OCI-LY1 (cell line): ENCODE results near the gene UNC119B.

ENCODE experiments used
- H2AFZ ChIP-seq: fragments of 200-600 bp; sonication (generic), shearing (Covaris generic); 2 replicates; pipeline ENCODE4 v1.6.0; 2014; ENCODE audit warnings: antibody characterized with exemption, mild to moderate bottlenecking, low read length
- H3F3A ChIP-seq: fragments of 200-600 bp; sonication (generic), shearing (Covaris generic); 2 replicates; pipeline ENCODE4 v1.6.0; 2014; ENCODE audit warnings: mild to moderate bottlenecking, antibody characterized with exemption, low read length, moderate library complexity; ENCODE audit not compliant: insufficient read depth
- H3K27ac ChIP-seq: fragments of 200-600 bp; sonication (generic); 2 replicates; pipeline ENCODE4 v1.5.1; 2014; ENCODE audit warnings: low read length, mixed run types, mild to moderate bottlenecking, low read depth; ENCODE audit not compliant: poor library complexity, severe bottlenecking
- H3K27me3 ChIP-seq: fragments of 200-600 bp; sonication (generic); 2 replicates; pipeline ENCODE4 v1.6.0; 2014; ENCODE audit warnings: antibody characterized with exemption, mild to moderate bottlenecking, low read length, moderate library complexity; ENCODE audit not compliant: insufficient read depth
- H3K36me3 ChIP-seq: fragments of 200-600 bp; sonication (generic); 2 replicates; pipeline ENCODE4 v1.6.1; 2014; ENCODE audit warnings: mild to moderate bottlenecking, antibody characterized with exemption, low read length, moderate library complexity, mixed read lengths; ENCODE audit not compliant: insufficient read depth
- H3K4me1 ChIP-seq: fragments of 200-600 bp; sonication (generic); 2 replicates; pipeline ENCODE4 v1.5.1; 2014; ENCODE audit warnings: mild to moderate bottlenecking, low read length, moderate library complexity; ENCODE audit not compliant: insufficient read depth, severe bottlenecking
- H3K4me2 ChIP-seq: fragments of 200-600 bp; sonication (generic), shearing (Covaris generic); 2 replicates; pipeline ENCODE4 v1.6.1; 2014; ENCODE audit warnings: low read length
- H3K4me3 ChIP-seq: fragments of 200-600 bp; sonication (generic); 2 replicates; pipeline ENCODE4 v1.5.1; 2014; ENCODE audit warnings: low read length, low read depth, mild to moderate bottlenecking, mixed read lengths; ENCODE audit not compliant: poor library complexity, severe bottlenecking
- H3K79me2 ChIP-seq: fragments of 200-600 bp; shearing (Covaris generic); 2 replicates; pipeline ENCODE4 v1.6.1; 2016; ENCODE audit warnings: mixed run types, low read length, mixed read lengths; ENCODE audit not compliant: insufficient read depth
- H3K9ac ChIP-seq: fragments of 200-600 bp; sonication (generic), shearing (Covaris generic); 2 replicates; pipeline ENCODE4 v1.6.1; 2014; ENCODE audit warnings: mild to moderate bottlenecking, low read length, mixed read lengths
- H3K9me2 ChIP-seq: fragments of 200-600 bp; sonication (generic), shearing (Covaris generic); 2 replicates; pipeline ENCODE4 v1.6.1; 2014; ENCODE audit warnings: low read depth, mild to moderate bottlenecking, low read length, mixed read lengths
- H3K9me3 ChIP-seq: fragments of 200-600 bp; shearing (Covaris generic); 2 replicates; pipeline ENCODE4 v1.6.1; 2014; ENCODE audit warnings: low read length, mixed read lengths
- H4K20me1 ChIP-seq: fragments of 200-600 bp; sonication (generic), shearing (Covaris generic); 2 replicates; pipeline ENCODE4 v1.6.0; 2016; ENCODE audit warnings: mild to moderate bottlenecking, low read length; ENCODE audit not compliant: insufficient read depth
- EZH2 ChIP-seq: fragments of 200-600 bp; sonication (generic), shearing (Covaris generic); IDR thresholded peaks from 2 replicates; pipeline ENCODE4 v1.8.0; 2017; ENCODE audit warnings: borderline replicate concordance, mixed run types, mild to moderate bottlenecking, antibody characterized with exemption, low read length, moderate library complexity, mixed read lengths
- TF ChIP-seq, protein P1 (sequence below): fragments of 200-600 bp; sonication (generic), shearing (Covaris generic); IDR thresholded peaks from 2 replicates; pipeline ENCODE4 v1.5.1; 2017; ENCODE audit warnings: mild to moderate bottlenecking, antibody characterized with exemption, low read length, moderate library complexity, mixed read lengths

UNC119B gene

DNA sequence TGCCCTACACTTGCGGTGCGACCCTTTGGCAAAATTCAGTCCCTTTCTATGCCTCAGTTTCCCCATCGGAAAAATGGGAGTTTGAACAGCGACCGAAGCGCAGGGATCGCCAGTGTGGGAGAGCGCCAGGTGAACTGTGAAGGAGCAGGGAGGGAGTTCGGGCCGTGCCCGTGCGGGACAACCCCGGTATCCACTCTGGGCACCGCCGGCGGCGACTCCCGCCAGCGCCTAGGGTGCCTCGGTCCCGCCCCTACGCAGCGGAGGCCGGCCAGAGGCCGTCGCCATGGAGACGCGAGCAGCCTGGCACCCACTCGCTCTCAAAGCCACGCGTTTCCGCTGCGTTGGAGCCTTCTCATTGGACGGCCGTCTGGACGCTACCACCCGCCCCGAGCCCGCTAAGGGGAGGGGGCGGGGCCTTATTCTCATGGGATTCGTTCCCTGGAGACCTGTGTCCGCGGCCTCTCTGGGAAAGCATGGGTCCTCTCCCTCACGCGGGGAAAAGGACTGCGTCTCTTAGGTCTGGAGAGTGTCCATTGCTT lies 24.0 kb upstream of the UNC119B start:
- Histone ChIP-seq H3K9me2 (no peaks in the 10 kb centered on the region), H3K4me3 (peak overlapping the region; percentile 72), H2AFZ (peak overlapping the region; percentile 53; the same call in 1 of the 2 replicates), H4K20me1 (no peaks in the 10 kb centered on the region), H3K4me1 (peaks cover 35% of the 10 kb centered on the region), H3K36me3 (no peaks in the 10 kb centered on the region), H3K27ac (peak overlapping the region; percentile 89), H3K79me2 (peaks cover 39% of the 10 kb centered on the region), H3K4me2 (peak overlapping the region; percentile 80), H3F3A (0 out of 2 replicates have a peak, but pooled peaks cover 4% of the 10 kb centered on the region), H3K27me3 (no peaks in the 10 kb centered on the region), H3K9me3 (no peaks in the 10 kb centered on the region), H3K9ac (peak overlapping the region; percentile 69)
- no peak for TF ChIP-seq EZH2
- TF ChIP-seq, protein P1, sequence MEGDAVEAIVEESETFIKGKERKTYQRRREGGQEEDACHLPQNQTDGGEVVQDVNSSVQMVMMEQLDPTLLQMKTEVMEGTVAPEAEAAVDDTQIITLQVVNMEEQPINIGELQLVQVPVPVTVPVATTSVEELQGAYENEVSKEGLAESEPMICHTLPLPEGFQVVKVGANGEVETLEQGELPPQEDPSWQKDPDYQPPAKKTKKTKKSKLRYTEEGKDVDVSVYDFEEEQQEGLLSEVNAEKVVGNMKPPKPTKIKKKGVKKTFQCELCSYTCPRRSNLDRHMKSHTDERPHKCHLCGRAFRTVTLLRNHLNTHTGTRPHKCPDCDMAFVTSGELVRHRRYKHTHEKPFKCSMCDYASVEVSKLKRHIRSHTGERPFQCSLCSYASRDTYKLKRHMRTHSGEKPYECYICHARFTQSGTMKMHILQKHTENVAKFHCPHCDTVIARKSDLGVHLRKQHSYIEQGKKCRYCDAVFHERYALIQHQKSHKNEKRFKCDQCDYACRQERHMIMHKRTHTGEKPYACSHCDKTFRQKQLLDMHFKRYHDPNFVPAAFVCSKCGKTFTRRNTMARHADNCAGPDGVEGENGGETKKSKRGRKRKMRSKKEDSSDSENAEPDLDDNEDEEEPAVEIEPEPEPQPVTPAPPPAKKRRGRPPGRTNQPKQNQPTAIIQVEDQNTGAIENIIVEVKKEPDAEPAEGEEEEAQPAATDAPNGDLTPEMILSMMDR, result no peak

DNA sequence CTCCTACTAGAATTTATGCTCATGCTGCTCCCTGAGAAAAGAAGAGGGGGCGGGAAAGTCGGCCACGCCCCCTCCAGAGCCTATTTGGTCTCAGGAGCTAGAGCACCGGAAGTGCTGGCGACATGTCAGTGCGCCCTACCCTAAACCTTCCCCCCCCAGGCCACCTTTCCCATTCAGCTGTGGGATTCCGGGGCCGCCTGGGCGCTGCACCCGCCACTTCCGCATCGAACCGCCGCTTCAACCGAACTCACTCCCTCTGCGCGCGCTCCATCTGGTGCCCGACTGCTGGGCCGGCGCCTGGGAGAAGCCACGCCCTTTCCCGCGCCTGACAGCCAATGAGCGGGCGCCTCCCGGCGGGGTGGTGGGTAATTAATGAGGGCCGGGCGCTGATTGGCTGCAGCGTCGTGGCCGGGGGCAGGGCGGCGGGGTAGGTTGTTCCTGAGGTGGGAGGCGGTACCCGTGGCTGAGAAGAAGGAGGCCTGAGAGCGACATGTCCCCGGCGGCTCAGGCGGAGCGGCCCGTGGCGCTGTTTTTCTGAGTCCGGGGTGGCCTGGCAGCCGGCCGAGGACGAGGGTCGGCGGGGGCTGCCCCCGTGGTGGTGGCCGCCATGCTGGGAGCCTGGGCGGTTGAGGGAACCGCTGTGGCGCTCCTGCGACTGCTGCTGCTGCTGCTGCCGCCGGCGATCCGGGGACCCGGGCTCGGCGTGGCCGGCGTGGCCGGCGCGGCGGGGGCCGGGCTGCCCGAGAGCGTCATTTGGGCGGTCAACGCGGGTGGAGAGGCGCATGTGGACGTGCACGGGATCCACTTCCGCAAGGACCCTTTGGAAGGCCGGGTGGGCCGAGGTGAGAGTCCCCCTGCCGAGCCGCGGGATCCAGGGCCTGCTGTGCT lies 23.3 kb upstream of the UNC119B start, which contains the start of gene MLEC:
MLEC (plus strand) TSS at position 460 of the 888 bp plus-strand sequence; CDS start at position 608, 148 bp downstream.
- H4K20me1 ChIP-seq, result no peaks in the 10 kb centered on the region
- no peaks in the 10 kb centered on the region for H3K9me2 ChIP-seq
- H3K4me1 ChIP-seq, result peaks cover 35% of the 10 kb centered on the region
- H3K9me3 ChIP-seq, result no peaks in the 10 kb centered on the region
- no peaks in the 10 kb centered on the region for H3K27me3 ChIP-seq
- peak within 1 kb of the TSS; percentile 74 for H3K9ac ChIP-seq
- TF ChIP-seq EZH2, result no peak
- TF ChIP-seq, protein P1, result no peak; the same call in 1 of the 2 replicates
- H2AFZ ChIP-seq, result peak within 1 kb of the TSS; percentile 53; the same call in 1 of the 2 replicates
- H3K36me3 ChIP-seq, result no peaks in the 10 kb centered on the region
- peaks cover 45% of the 10 kb centered on the region for H3K79me2 ChIP-seq
- 0 out of 2 replicates have a peak, but pooled peaks cover 4% of the 10 kb centered on the region for H3F3A ChIP-seq
- H3K27ac ChIP-seq, result peak within 1 kb of the TSS; percentile 89
- peak within 1 kb of the TSS; percentile 72 for H3K4me3 ChIP-seq
- H3K4me2 ChIP-seq, result peak within 1 kb of the TSS; percentile 90

DNA sequence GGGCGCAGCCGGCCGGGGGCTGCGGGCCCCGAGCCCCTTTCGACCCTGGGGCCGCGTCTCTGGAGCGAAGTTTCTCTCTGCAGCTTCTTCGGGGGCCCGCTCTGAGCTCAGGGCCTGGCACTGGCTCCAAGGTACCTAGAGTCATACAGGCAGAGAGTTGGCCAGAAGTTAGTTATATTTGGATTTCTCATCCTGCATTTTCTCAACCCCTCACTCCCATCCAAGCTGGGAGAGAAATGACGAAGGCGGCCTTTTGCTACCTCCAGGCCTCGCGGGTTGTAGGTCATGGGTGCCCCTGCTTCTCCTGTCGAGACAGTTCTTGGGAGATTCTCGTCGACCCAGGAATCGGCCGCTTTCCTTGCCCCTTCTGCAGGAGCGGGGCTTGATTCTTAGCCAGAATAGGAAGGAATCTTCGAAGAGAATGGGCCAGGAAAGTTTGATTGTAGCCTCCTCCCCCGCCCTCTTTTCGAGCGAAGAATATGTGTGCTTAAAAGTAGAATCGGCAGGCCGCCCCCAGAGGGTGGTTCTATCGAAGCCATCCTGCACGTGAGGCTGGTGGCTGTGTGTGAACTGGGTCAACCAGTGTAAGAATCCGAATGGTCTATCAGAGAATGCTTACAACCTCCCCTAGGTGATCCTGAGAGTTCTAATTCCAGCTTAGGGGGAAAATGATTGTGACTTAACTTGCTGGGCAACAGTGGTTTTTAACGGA lies 22.5 kb upstream of the UNC119B start:
- peak overlapping the region; percentile 74 for H3K9ac ChIP-seq
- peak overlapping the region; percentile 72 for H3K4me3 ChIP-seq
- TF ChIP-seq, protein P1, result no peak
- TF ChIP-seq EZH2, result no peak
- H3F3A ChIP-seq, result 0 out of 2 replicates have a peak, but pooled peaks cover 4% of the 10 kb centered on the region
- H3K27ac ChIP-seq, result no peak overlapping the region
- H2AFZ ChIP-seq, result no peak overlapping the region
- H3K27me3 ChIP-seq, result no peaks in the 10 kb centered on the region
- H3K9me2 ChIP-seq, result no peaks in the 10 kb centered on the region
- no peaks in the 10 kb centered on the region for H3K9me3 ChIP-seq
- H3K4me2 ChIP-seq, result peak overlapping the region; percentile 90
- peaks cover 49% of the 10 kb centered on the region for H3K79me2 ChIP-seq
- peaks cover 35% of the 10 kb centered on the region for H3K4me1 ChIP-seq
- no peaks in the 10 kb centered on the region for H3K36me3 ChIP-seq
- H4K20me1 ChIP-seq, result no peaks in the 10 kb centered on the region
